ENCODE results near the gene CDH18.

GRCh38 chr5:19713740-19714139 lies 274.3 kb downstream of the CDH18 start:
- TF ChIP-seq CTCF (conservative IDR thresholded peaks at IDR 0.05; ENCODE audit: low read length), result no peak
- no peak for TF ChIP-seq EZH2phosphoT487 (IDR thresholded peaks at IDR 0.05; ENCODE audit: borderline replicate concordance)
